22Rv1 (cell line): Measurements from ENCODE around the gene GASK1A.

Source experiments
- H3K27ac ChIP-seq: fragments of 450-650 bp; 2 replicates; pipeline ENCODE4 v1.5.1; 2017
- CTCF ChIP-seq: fragments of 450-650 bp; IDR thresholded peaks from 2 replicates; pipeline ENCODE4 v1.5.1; 2017; ENCODE audit warnings: mild to moderate bottlenecking
- ZFX ChIP-seq: fragments of 450-650 bp; IDR thresholded peaks from 2 replicates; pipeline ENCODE4 v1.6.1; 2017; ENCODE audit warnings: antibody characterized with exemption, borderline replicate concordance

GASK1A gene

GRCh38 chr3:43073116-43073835 is 94.2 kb downstream of the GASK1A start:
- no peak overlapping the region for H3K27ac ChIP-seq
- TF ChIP-seq CTCF (no peak), ZFX (no peak)

GRCh38 chr3:43073836-43074220 is 94.7 kb downstream of the GASK1A start:
- no peak overlapping the region for H3K27ac ChIP-seq
- TF ChIP-seq CTCF (no peak), ZFX (no peak)

- H3K27ac ChIP-seq, result no peak overlapping the region
- no peak for TF ChIP-seq ZFX
- no peak for TF ChIP-seq CTCF
Observed at GRCh38 chr3:43074482-43074881, 95.4 kb downstream of the GASK1A start.

GRCh38 chr3:43074901-43075689 is 96.0 kb downstream of the GASK1A start:
- no peak overlapping the region for H3K27ac ChIP-seq
- TF ChIP-seq ZFX, result no peak
- TF ChIP-seq CTCF, result no peak

GRCh38 chr3:43075904-43076661 is 97.0 kb downstream of the GASK1A start:
- TF ChIP-seq ZFX (no peak), CTCF (no peak)
- no peak overlapping the region for H3K27ac ChIP-seq

- TF ChIP-seq CTCF (no peak), ZFX (no peak)
- no peak overlapping the region for H3K27ac ChIP-seq
Observed at GRCh38 chr3:43076857-43077256, 97.7 kb downstream of the GASK1A start.
